Hepatocyte (in vitro differentiated cells): Measurements from ENCODE around the gene MISP3. TPM values are rescaled to one million over a fixed set of nuclear protein-coding genes. Genes with fewer than 3 reads are reported as not detected.

Source experiments
- DNase-seq: peaks from one replicate; pipeline ENCODE4 v3.0.0-alpha.2; 2016; ENCODE audit warnings: low spot score
- H2AFZ ChIP-seq: fragments of 200-600 bp; sonication (generic); 2 replicates; pipeline ENCODE4 v1.6.0; 2016; ENCODE audit warnings: antibody characterized with exemption, mild to moderate bottlenecking
- H3K27ac ChIP-seq: fragments of 200-600 bp; sonication (generic); 2 replicates; pipeline ENCODE4 v1.5.1; 2016; ENCODE audit warnings: mild to moderate bottlenecking
- H3K27me3 ChIP-seq: fragments of 200-600 bp; sonication (generic); 2 replicates; pipeline ENCODE4 v1.6.1; 2016
- H3K36me3 ChIP-seq: fragments of 200-600 bp; sonication (generic); replicated peaks from 2 replicates; pipeline ENCODE4 v1.5.1; 2016; ENCODE audit warnings: low read depth; ENCODE audit not compliant: insufficient read depth
- H3K4me1 ChIP-seq: fragments of 200-600 bp; sonication (generic); 2 replicates; pipeline ENCODE4 v1.5.1; 2016; ENCODE audit warnings: mild to moderate bottlenecking, moderate library complexity; ENCODE audit not compliant: insufficient read depth
- H3K4me2 ChIP-seq: fragments of 200-600 bp; sonication (generic); 2 replicates; pipeline ENCODE4 v1.6.0; 2016
- H3K4me3 ChIP-seq: fragments of 200-600 bp; sonication (generic); 2 replicates; pipeline ENCODE4 v1.5.1; 2016; ENCODE audit warnings: mild to moderate bottlenecking
- H3K79me2 ChIP-seq: fragments of 200-600 bp; sonication (generic); 2 replicates; pipeline ENCODE4 v1.6.0; 2017; ENCODE audit warnings: mild to moderate bottlenecking
- H3K9me2 ChIP-seq: fragments of 200-600 bp; sonication (generic); replicated peaks from 2 replicates; pipeline ENCODE4 v1.6.0; 2017; ENCODE audit warnings: mild to moderate bottlenecking; ENCODE audit not compliant: insufficient read depth
- H3K9me3 ChIP-seq: fragments of 200-600 bp; sonication (generic); 2 replicates; pipeline ENCODE4 v1.5.1; 2016; ENCODE audit warnings: low read depth, mild to moderate bottlenecking
- H4K20me1 ChIP-seq: fragments of 200-600 bp; sonication (generic); 2 replicates; pipeline ENCODE4 v1.6.0; 2016; ENCODE audit warnings: mild to moderate bottlenecking; ENCODE audit not compliant: insufficient read depth, poor library complexity, severe bottlenecking
- CTCF ChIP-seq: fragments of 200-600 bp; sonication (generic); IDR thresholded peaks from 2 replicates; pipeline ENCODE4 v1.5.1; 2016; ENCODE audit warnings: antibody characterized with exemption, mild to moderate bottlenecking; ENCODE audit not compliant: poor library complexity
- EZH2 ChIP-seq: fragments of 200-600 bp; sonication (generic); IDR thresholded peaks from 2 replicates; pipeline ENCODE4 v1.6.1; 2016; ENCODE audit warnings: antibody characterized with exemption, mild to moderate bottlenecking, borderline replicate concordance
- EZH2phosphoT487 ChIP-seq: fragments of 200-600 bp; sonication (generic); IDR thresholded peaks from one replicate; pipeline ENCODE4 v1.6.1; 2018; ENCODE audit warnings: antibody characterized with exemption, mild to moderate bottlenecking, low read depth, moderate library complexity; ENCODE audit not compliant: unreplicated experiment, severe bottlenecking
- WGBS: methylation state at CpG from one replicate; pipeline ENCODE4 v1.1.6; 2016; ENCODE audit warnings: low lambda C conversion rate; ENCODE audit errors: missing lambda C conversion rate; 5-methylcytosine and 5-hydroxymethylcytosine counted together
- polyA plus RNA-seq: library from polyadenylated mRNA; unstranded; fragments of >200 nt; fragmentation: Nextera tagmentation; extraction: Ambion mirVana; gene quantifications from 2 replicates; pipeline ENCODE4 v1.2.1, GENCODE V29; 2016
- total RNA-seq: library from RNA; depleted of rRNA; stranded (reverse); fragments of >200 nt; gene quantifications from 2 replicates; pipeline ENCODE4 v1.2.3, GENCODE V29; 2014

MISP3 gene
- total and polyA plus RNA-seq, 2 experiments from 2014 or later: 4.9 to 13.1 TPM

GRCh38 chr19:14106840-14107239 is 34.3 kb downstream of the MISP3 start:
- Histone ChIP-seq H2AFZ (no peak overlapping the region), H3K9me3 (no peaks in the 10 kb centered on the region), H3K79me2 (peaks cover 15% of the 10 kb centered on the region), H3K27me3 (no peaks in the 10 kb centered on the region), H4K20me1 (no peaks in the 10 kb centered on the region), H3K4me3 (no peak overlapping the region), H3K4me1 (no peaks in the 10 kb centered on the region), H3K27ac (no peak overlapping the region), H3K36me3 (no peaks in the 10 kb centered on the region), H3K9me2 (no peaks in the 10 kb centered on the region), H3K4me2 (no peak overlapping the region)
- DNase-seq: no peak
- WGBS: 98% methylated on average over 11 of the region's 16 CpGs
- TF ChIP-seq EZH2 (no peak), EZH2phosphoT487 (no peak), CTCF (no peak)

- H3K27me3 ChIP-seq: no peaks in the 10 kb centered on the region
- H3K4me2 ChIP-seq: no peak overlapping the region
- H3K27ac ChIP-seq: no peak overlapping the region
Measured at GRCh38 chr19:14107581-14108461, 35.2 kb downstream of the MISP3 start.

GRCh38 chr19:14110650-14111049 is 38.1 kb downstream of the MISP3 start:
- no peaks in the 10 kb centered on the region for H3K36me3 ChIP-seq
- TF ChIP-seq CTCF: no peak
- no peak for TF ChIP-seq EZH2
- TF ChIP-seq EZH2phosphoT487: no peak
- no peak overlapping the region for H2AFZ ChIP-seq
- H3K79me2 ChIP-seq: peaks cover 47% of the 10 kb centered on the region
- H3K4me1 ChIP-seq: peaks cover 10% of the 10 kb centered on the region
- H3K27ac ChIP-seq: no peak overlapping the region
- H3K4me2 ChIP-seq: no peak overlapping the region
- no peak for DNase-seq
- no peaks in the 10 kb centered on the region for H3K9me2 ChIP-seq
- no peaks in the 10 kb centered on the region for H3K9me3 ChIP-seq
- no peaks in the 10 kb centered on the region for H3K27me3 ChIP-seq
- 75% methylated on average over 2 of the region's 2 CpGs for WGBS
- peaks cover 3% of the 10 kb centered on the region for H4K20me1 ChIP-seq
- H3K4me3 ChIP-seq: no peak overlapping the region

More at GRCh38 chr19:14107581-14108461, 35.2 kb downstream of the MISP3 start:
- no peaks in the 10 kb centered on the region for H3K9me2 ChIP-seq
- WGBS: 89% methylated on average over 23 of the region's 23 CpGs
- peaks cover 4% of the 10 kb centered on the region for H3K4me1 ChIP-seq
- H2AFZ ChIP-seq: no peak overlapping the region
- H3K9me3 ChIP-seq: no peaks in the 10 kb centered on the region
- peaks cover 20% of the 10 kb centered on the region for H3K79me2 ChIP-seq
- no peak for DNase-seq
- no peak overlapping the region for H3K4me3 ChIP-seq
- H3K36me3 ChIP-seq: no peaks in the 10 kb centered on the region
- H4K20me1 ChIP-seq: peaks cover 2% of the 10 kb centered on the region
- TF ChIP-seq CTCF: no peak
- TF ChIP-seq EZH2phosphoT487: no peak
- no peak for TF ChIP-seq EZH2
